ENCODE data around the gene DOK4. TPM values are rescaled to one million over a fixed set of nuclear protein-coding genes. Genes with fewer than 3 reads are reported as not detected.

Gene DOK4
- total RNA-seq, 1 donor from 2014 or later: 6.8 TPM

- Histone ChIP-seq H3K27me3 (ENCODE audit: control insufficient read depth in 3 of 3, insufficient read depth in 3 of 3, low read length in 3 of 3) (peaks cover 0 to 6% (median 6%) of the 10 kb centered on the region in 3 donors), H3K4me1 (ENCODE audit: control insufficient read depth in 3 of 3, insufficient read depth in 3 of 3, low read length in 3 of 3) (peaks cover 14 to 18% (median 14%) of the 10 kb centered on the region in 3 donors), H3K9me3 (ENCODE audit: control insufficient read depth in 3 of 3, low read length in 3 of 3) (no peaks in the 10 kb centered on the region), H3K9ac (ENCODE audit: low read depth in 1 of 3, low read length in 3 of 3) (peak overlapping the region in 1 of 3 donors; percentile 66), H3K4me3 (ENCODE audit: low read length in 3 of 3) (peak overlapping the region; percentile 52 to 66 (median 61)), H3K36me3 (ENCODE audit: control insufficient read depth in 3 of 3, insufficient read depth in 3 of 3, low read length in 3 of 3) (peaks cover 0 to 3% (median 0%) of the 10 kb centered on the region in 3 donors), H3K27ac (ENCODE audit: low read depth, low read length) (no peak overlapping the region)
Measured at GRCh38 chr16:57478396-57479204, 7.7 kb downstream of the DOK4 start.

DNA sequence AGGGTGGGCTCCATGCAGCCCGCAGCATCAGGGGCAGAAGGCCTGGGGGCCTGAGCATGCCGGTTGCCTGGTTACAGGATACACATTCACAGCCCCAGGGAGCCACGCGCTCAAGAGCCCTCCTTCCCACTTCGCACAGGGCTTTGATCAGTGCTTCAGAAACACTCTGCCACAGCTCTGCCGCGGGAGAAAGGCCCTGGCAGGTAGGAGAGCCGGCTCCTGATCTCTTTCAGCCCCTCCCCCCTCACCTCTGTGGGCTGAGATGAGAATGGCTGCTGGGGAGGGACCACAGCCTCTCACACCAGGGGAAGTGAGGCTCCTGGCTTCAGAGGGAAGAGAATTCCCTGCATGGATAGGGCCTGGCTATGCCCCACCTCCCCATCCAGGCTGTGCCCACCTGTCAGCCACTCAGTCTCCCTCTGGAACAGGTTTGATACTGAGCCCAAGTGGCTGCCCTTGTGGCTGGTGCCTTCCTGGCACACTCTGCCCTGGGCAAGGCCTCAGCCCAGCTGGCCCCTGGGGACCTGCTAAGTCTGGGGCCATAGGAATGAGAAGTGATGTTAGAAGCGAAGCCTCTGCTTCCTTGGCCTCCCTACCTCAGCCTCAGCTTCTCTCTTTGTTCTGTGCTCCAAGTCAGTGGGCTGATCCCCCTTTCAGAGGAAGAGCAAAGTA is 8.6 kb downstream of the DOK4 start:
- Histone ChIP-seq H3K4me1 (ENCODE audit: control insufficient read depth in 3 of 3, insufficient read depth in 3 of 3, low read length in 3 of 3) (peaks cover 14 to 20% (median 14%) of the 10 kb centered on the region in 3 donors), H3K9me3 (ENCODE audit: control insufficient read depth in 3 of 3, low read length in 3 of 3) (no peaks in the 10 kb centered on the region), H3K27ac (ENCODE audit: low read depth, low read length) (no peak overlapping the region), H3K27me3 (ENCODE audit: control insufficient read depth in 3 of 3, insufficient read depth in 3 of 3, low read length in 3 of 3) (peaks cover 0 to 6% (median 6%) of the 10 kb centered on the region in 3 donors), H3K36me3 (ENCODE audit: control insufficient read depth in 3 of 3, insufficient read depth in 3 of 3, low read length in 3 of 3) (peaks cover 2 to 8% (median 2%) of the 10 kb centered on the region in 3 donors), H3K4me3 (ENCODE audit: low read length in 3 of 3) (no peak overlapping the region), H3K9ac (ENCODE audit: low read depth in 1 of 3, low read length in 3 of 3) (no peak overlapping the region)

- H3K27me3 ChIP-seq (ENCODE audit: control insufficient read depth in 3 of 3, insufficient read depth in 3 of 3, low read length in 3 of 3): peaks cover 0 to 6% (median 6%) of the 10 kb centered on the region in 3 donors
- no peaks in the 10 kb centered on the region for H3K9me3 ChIP-seq (ENCODE audit: control insufficient read depth in 3 of 3, low read length in 3 of 3)
- H3K9ac ChIP-seq (ENCODE audit: low read depth in 1 of 3, low read length in 3 of 3): no peak overlapping the region
- H3K36me3 ChIP-seq (ENCODE audit: control insufficient read depth in 3 of 3, insufficient read depth in 3 of 3, low read length in 3 of 3): peaks cover 10 to 16% (median 11%) of the 10 kb centered on the region in 3 donors
- no peak overlapping the region for H3K4me3 ChIP-seq (ENCODE audit: low read length in 3 of 3)
- no peak overlapping the region for H3K27ac ChIP-seq (ENCODE audit: low read depth, low read length)
- H3K4me1 ChIP-seq (ENCODE audit: control insufficient read depth in 3 of 3, insufficient read depth in 3 of 3, low read length in 3 of 3): peaks cover 14 to 20% (median 14%) of the 10 kb centered on the region in 3 donors
Measured at GRCh38 chr16:57476546-57477410, 9.5 kb downstream of the DOK4 start.

GRCh38 chr16:57475711-57476339 is 10.5 kb downstream of the DOK4 start:
- Histone ChIP-seq H3K27ac (ENCODE audit: low read depth, low read length) (no peak overlapping the region), H3K4me3 (ENCODE audit: low read length in 3 of 3) (no peak overlapping the region), H3K9ac (ENCODE audit: low read depth in 1 of 3, low read length in 3 of 3) (no peak overlapping the region), H3K9me3 (ENCODE audit: control insufficient read depth in 3 of 3, low read length in 3 of 3) (no peaks in the 10 kb centered on the region), H3K4me1 (ENCODE audit: control insufficient read depth in 3 of 3, insufficient read depth in 3 of 3, low read length in 3 of 3) (peaks cover 17 to 20% (median 18%) of the 10 kb centered on the region in 3 donors), H3K27me3 (ENCODE audit: control insufficient read depth in 3 of 3, insufficient read depth in 3 of 3, low read length in 3 of 3) (peaks cover 0 to 6% (median 5%) of the 10 kb centered on the region in 3 donors), H3K36me3 (ENCODE audit: control insufficient read depth in 3 of 3, insufficient read depth in 3 of 3, low read length in 3 of 3) (peaks cover 18 to 23% (median 19%) of the 10 kb centered on the region in 3 donors)

DNA sequence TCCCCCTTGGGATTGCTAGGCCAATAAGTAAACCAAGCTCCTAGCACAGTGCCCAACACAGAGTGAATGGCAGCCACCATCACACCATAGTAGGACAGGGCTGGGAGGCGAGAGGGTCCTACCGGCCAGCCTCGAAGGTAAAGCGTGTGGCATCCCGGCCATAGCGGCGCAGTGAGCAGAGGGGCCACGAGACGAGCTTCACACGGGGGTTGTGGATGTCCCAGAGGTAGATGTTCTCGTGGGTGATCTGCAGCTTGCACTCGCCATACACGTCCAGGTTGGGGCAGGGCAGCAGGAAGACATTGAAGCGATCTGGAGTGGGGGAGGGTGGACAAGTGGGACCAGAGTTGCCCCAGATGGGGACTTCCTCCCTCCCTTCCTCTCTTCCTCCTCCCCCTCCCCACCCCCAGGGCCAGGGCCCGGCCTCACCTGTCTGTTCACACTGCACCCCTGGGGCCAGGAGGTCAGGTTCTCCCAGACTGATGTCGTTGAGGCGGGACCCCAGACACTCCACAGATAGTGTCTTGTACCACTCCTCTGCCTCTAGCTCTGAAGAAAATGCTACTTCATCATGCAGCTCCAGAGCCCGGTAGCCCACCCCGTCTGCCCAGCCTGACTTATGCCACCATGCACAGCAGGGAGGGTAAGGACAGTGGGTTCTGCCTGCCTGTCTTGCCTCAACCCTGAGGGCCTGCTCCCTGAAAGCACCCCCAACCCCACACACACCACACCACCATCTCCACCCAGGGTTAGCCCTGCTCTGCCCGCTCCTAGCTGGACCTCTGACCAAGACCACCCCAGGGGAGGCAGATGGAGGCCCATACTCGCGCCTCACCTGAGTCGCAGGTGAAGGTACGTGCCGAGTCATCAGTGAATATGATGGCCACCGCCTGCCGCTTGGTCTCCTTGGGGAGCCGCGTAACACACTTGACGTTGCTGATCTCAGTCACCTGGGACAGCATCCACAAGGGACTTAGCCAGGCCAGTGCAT is 11.3 kb downstream of the DOK4 start:
- Histone ChIP-seq H3K27me3 (ENCODE audit: control insufficient read depth in 3 of 3, insufficient read depth in 3 of 3, low read length in 3 of 3) (peaks cover 0 to 4% (median 0%) of the 10 kb centered on the region in 3 donors), H3K9ac (ENCODE audit: low read depth in 1 of 3, low read length in 3 of 3) (no peak overlapping the region), H3K27ac (ENCODE audit: low read depth, low read length) (no peak overlapping the region), H3K4me3 (ENCODE audit: low read length in 3 of 3) (no peak overlapping the region), H3K36me3 (ENCODE audit: control insufficient read depth in 3 of 3, insufficient read depth in 3 of 3, low read length in 3 of 3) (peaks cover 27 to 31% (median 28%) of the 10 kb centered on the region in 3 donors), H3K9me3 (ENCODE audit: control insufficient read depth in 3 of 3, low read length in 3 of 3) (no peaks in the 10 kb centered on the region), H3K4me1 (ENCODE audit: control insufficient read depth in 3 of 3, insufficient read depth in 3 of 3, low read length in 3 of 3) (peaks cover 21 to 25% (median 22%) of the 10 kb centered on the region in 3 donors)

DNA sequence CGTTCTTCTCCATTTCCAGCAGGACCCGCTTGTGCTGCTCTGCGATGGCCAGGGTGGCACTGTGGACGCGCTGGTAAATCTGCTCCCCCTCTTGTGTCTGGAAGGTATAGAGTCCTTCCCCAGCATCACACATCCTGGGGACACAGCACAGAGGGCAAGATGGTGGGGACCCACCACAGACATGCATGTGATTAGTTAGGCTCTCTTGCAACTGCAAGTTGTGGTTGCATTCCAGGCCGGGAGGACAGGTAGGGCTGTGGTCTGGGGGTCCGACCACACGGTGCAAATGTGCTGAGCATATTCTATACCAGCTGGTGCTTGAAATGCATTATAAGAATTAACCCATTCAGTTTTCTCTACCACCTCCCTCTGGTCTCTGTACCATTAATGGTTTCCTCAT is 12.4 kb downstream of the DOK4 start:
- Histone ChIP-seq H3K27me3 (ENCODE audit: control insufficient read depth in 3 of 3, insufficient read depth in 3 of 3, low read length in 3 of 3) (no peaks in the 10 kb centered on the region), H3K36me3 (ENCODE audit: control insufficient read depth in 3 of 3, insufficient read depth in 3 of 3, low read length in 3 of 3) (peaks cover 37 to 42% (median 38%) of the 10 kb centered on the region in 3 donors), H3K27ac (ENCODE audit: low read depth, low read length) (no peak overlapping the region), H3K9ac (ENCODE audit: low read depth in 1 of 3, low read length in 3 of 3) (no peak overlapping the region), H3K9me3 (ENCODE audit: control insufficient read depth in 3 of 3, low read length in 3 of 3) (no peaks in the 10 kb centered on the region), H3K4me1 (ENCODE audit: control insufficient read depth in 3 of 3, insufficient read depth in 3 of 3, low read length in 3 of 3) (peaks cover 17 to 18% (median 17%) of the 10 kb centered on the region in 3 donors), H3K4me3 (ENCODE audit: low read length in 3 of 3) (no peak overlapping the region)

DNA sequence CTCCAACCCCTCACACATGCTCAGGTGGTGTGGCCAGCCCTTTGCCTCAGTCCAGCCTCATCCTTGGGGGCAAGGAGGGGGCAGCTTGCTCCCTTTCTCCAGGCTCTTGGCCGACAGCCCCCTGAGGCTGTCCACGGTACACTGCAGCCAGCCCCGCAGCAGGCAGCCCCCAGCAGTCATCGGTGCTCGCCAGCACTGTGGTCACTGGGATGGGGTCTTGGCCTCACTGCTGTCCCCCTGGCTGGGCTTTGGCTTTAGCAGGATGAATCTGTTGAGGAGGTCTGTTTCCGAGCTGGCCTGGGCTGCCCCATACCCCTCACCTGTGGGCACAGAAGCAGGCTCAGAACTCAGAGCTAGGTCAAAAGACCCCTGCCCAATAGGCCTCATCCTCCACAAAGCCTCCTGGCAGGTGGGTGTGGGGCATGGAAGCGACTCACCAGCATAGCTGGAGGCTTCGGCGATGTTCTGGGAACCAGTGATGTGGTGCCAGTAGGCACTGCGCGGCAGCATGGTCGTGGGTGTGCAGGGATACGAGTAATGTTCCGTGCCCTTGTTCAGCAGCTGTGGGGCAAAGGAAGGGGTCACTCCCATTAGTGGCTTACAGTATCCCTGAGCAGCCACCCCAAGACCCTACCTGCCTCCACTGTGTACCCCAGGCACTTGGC is 13.0 kb downstream of the DOK4 start:
- peaks cover 43 to 45% (median 44%) of the 10 kb centered on the region in 3 donors for H3K36me3 ChIP-seq (ENCODE audit: control insufficient read depth in 3 of 3, insufficient read depth in 3 of 3, low read length in 3 of 3)
- no peaks in the 10 kb centered on the region for H3K27me3 ChIP-seq (ENCODE audit: control insufficient read depth in 3 of 3, insufficient read depth in 3 of 3, low read length in 3 of 3)
- H3K9me3 ChIP-seq (ENCODE audit: control insufficient read depth in 3 of 3, low read length in 3 of 3): no peaks in the 10 kb centered on the region
- H3K9ac ChIP-seq (ENCODE audit: low read depth in 1 of 3, low read length in 3 of 3): no peak overlapping the region
- no peak overlapping the region for H3K27ac ChIP-seq (ENCODE audit: low read depth, low read length)
- peaks cover 13 to 18% (median 17%) of the 10 kb centered on the region in 3 donors for H3K4me1 ChIP-seq (ENCODE audit: control insufficient read depth in 3 of 3, insufficient read depth in 3 of 3, low read length in 3 of 3)
- no peak overlapping the region for H3K4me3 ChIP-seq (ENCODE audit: low read length in 3 of 3)

DNA sequence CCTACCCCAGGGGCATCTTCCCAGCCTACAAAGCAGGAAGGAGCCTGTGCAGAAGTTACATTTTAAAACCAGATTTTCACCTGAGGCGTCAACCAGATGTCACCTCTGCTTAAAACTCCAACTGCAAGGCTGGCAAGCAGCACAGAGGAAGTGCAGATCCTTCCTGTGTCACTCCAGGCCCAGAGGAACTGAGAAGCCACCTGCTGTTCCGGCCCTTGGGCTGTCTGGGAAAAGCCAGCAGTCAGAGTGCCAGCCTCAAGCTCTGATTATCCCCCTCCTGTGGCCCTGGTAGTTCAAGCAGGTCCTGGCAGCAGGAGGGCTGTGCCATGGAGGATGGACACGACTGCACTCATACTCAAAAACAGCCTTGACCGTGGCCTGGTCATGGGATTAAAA is 13.6 kb downstream of the DOK4 start:
- H3K4me3 ChIP-seq (ENCODE audit: low read length in 3 of 3): no peak overlapping the region
- peaks cover 11 to 18% (median 17%) of the 10 kb centered on the region in 3 donors for H3K4me1 ChIP-seq (ENCODE audit: control insufficient read depth in 3 of 3, insufficient read depth in 3 of 3, low read length in 3 of 3)
- H3K27ac ChIP-seq (ENCODE audit: low read depth, low read length): no peak overlapping the region
- H3K9me3 ChIP-seq (ENCODE audit: control insufficient read depth in 3 of 3, low read length in 3 of 3): no peaks in the 10 kb centered on the region
- H3K27me3 ChIP-seq (ENCODE audit: control insufficient read depth in 3 of 3, insufficient read depth in 3 of 3, low read length in 3 of 3): no peaks in the 10 kb centered on the region
- H3K36me3 ChIP-seq (ENCODE audit: control insufficient read depth in 3 of 3, insufficient read depth in 3 of 3, low read length in 3 of 3): peaks cover 48 to 50% (median 50%) of the 10 kb centered on the region in 3 donors
- peak overlapping the region in 1 of 3 donors; percentile 33 for H3K9ac ChIP-seq (ENCODE audit: low read depth in 1 of 3, low read length in 3 of 3)

Measured in skeletal muscle tissue (tissue), 4 donors.